B cell (primary cell): ENCODE data around the gene PMP22.

Source experiments
- CTCF ChIP-seq: fragments of 200-600 bp; IDR thresholded peaks from one replicate; pipeline ENCODE4 v1.8.0; 2022; ENCODE audit warnings: antibody characterized with exemption, mild to moderate bottlenecking
- EZH2 ChIP-seq: IDR thresholded peaks from 2 replicates; pipeline ENCODE4 v1.6.1; 2012; ENCODE audit warnings: borderline replicate concordance, low read depth, mild to moderate bottlenecking, moderate library complexity, low read length; ENCODE audit not compliant: insufficient read depth, poor library complexity, severe bottlenecking

- TF ChIP-seq CTCF = no peak
- TF ChIP-seq EZH2 = no peak
Observed at GRCh38 chr17:15288859-15289258, 23.7 kb upstream of the PMP22 start.
